CD4-positive, alpha-beta T cell treated with Interleukin-4 for 1 hour (primary cell): ENCODE measurements around the gene CLECL1.
"Not testable (repeated sequence)": the region's sequence is repeated elsewhere in the genome, so short reads cannot be mapped to it uniquely, and the experiment has no call there.

Experiments used
- DNase-seq, 2 donors: peaks; one replicate each; pipeline ENCODE4 v3.0.0-alpha.2; 2020 to 2022

Gene CLECL1

DNA sequence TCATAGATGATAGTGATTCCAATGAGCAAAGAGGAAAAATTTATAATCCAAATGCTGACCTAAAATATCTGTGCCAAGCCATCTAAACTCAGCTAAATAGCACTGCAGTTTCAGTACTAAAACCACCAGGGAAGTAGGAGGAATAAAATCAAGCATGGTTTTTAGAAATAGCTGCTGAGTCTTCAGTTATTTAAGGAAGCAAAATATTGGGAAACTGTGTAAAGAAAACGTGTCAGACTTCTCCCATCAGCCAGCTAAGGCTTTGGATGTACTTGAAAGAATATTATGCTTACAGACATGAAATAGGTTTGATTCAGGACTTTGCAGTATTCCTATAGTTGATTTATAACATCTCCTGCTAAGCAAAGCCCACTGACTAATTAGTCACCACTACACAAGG, 38.7 kb downstream of the CLECL1 start:
- no peak for DNase-seq

- no peak for DNase-seq
These were observed 40.0 kb downstream of the CLECL1 start for GRCh38 chr12:9692909-9693308.

DNA sequence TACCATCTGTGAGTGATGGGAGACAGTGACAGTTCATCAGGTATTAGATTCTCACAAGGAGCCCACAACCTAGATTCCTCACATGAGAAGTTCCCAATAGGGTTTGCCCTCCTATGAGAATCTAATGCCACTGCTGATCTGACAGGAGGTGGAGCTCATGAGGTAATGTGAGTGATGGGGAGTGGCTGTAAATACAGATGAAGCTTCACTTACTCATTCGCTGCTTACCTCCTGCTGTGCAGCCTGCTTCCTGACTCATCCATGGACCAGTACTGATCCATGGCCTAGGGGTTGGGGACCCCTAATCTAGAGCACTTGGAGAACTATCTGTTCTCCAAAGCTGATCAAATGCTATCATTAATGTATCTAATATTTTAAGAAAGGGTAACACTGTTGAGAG, 45.7 kb downstream of the CLECL1 start:
- peak in 1 of 2 donors; percentile 40 for DNase-seq

DNA sequence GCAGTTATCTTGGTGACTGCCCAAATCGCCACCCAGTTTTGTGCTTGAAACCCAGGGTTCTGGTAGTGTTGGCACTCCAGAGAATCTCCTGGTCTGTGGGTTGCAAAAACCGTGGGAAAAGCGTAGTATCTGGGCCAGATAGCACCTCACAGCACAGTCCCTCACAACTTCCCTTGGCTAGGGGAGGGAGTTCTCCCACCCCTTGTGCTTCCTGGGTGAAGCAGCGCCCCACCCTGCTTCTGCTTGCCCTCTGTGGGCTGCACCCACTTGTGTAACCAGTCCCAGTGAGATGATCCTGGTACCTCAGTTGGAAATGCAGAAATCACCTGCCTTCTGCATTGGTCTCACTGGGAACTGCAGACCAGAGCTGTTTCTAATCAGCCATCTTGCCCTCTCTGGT, 47.0 kb downstream of the CLECL1 start:
- DNase-seq, result no peak

- not testable (repeated sequence) for DNase-seq
These were observed 47.5 kb downstream of the CLECL1 start for GRCh38 chr12:9685366-9685765.

GRCh38 chr12:9682949-9683348, 49.9 kb downstream of the CLECL1 start:
- not testable (repeated sequence) for DNase-seq

- DNase-seq, result not testable (repeated sequence)
These were observed 50.4 kb downstream of the CLECL1 start for GRCh38 chr12:9682508-9682907.

GRCh38 chr12:9674226-9674590, 58.7 kb downstream of the CLECL1 start:
- peak; percentile 45 to 73 for DNase-seq

GRCh38 chr12:9673404-9674225, 59.3 kb downstream of the CLECL1 start:
- peak; percentile 50 to 59 for DNase-seq
